Astrocyte of the hippocampus (primary cell): ENCODE data around the gene ASPG.

Experiments
- DNase-seq: peaks from one replicate; pipeline ENCODE4 v3.0.0; 2011; ENCODE audit warnings: low read depth, low spot score

The ASPG gene

DNA sequence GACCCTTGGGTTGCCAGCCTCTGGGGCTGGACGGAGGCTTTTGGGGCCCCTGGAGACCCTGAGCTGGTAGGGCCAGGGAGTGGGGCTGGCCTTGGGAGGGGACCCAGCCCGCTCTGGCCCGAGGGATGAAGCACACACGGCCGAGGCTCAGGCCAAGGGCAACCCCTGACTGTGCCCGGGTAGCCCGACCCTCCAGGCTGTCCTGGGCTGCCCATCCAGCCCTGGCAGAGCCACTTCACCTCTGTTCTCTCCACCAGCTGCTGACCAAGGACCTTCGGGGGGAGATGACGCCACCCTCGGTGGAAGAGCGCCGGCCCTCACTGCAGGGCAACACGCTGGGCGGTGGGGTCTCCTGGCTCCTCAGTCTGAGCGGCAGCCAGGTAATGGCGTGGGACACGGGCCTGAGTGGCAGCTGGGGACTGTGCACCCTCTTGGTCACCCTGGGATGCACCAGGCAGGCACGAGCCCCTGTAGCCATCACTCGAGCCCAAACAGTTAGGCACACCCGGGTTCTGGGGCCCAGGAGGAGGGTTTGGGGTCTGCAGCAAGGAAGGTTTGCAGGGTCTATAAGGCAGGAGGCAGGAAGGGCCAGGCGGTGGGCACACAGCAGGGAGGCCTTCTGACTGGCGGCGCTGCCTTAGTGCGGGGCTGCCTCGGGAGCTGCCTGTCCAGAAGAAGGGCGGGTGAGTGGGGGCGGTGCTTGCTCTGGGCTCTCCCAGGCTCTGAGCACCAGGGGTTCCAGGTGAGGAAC lies 19.7 kb downstream of the ASPG start:
- no peak for DNase-seq

DNA sequence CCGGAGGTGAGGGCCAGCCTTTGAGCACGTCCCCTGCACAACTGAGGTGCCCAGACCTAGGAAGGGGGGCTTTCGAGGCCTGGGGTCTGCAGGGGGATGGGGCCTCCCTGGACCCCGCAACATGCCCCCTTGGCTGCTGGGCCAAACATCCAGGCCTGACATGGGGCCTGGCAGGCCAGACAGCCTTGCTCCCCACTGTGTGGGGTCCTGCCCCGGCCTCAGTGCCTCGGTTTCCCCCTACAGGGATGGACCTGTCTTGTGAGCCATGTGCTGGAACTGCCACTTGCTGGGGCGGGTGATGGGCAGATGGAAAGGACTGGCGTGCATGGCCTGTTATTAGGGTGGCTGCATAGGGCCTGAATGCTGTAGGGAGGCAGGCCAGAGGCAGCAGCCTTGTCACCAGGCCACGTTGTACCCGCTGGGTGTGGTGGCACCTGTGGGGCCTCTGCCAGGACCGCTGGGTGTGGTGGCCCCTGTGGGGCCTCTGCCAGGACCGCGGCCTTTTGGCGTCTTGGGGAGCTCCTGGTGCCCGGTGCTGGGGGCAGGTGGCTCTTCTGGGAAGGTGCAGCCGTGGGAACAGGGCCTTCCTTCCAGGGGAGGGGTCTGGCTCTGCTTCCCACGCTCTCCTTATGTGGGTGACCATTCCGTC lies 20.4 kb downstream of the ASPG start:
- no peak for DNase-seq

DNA sequence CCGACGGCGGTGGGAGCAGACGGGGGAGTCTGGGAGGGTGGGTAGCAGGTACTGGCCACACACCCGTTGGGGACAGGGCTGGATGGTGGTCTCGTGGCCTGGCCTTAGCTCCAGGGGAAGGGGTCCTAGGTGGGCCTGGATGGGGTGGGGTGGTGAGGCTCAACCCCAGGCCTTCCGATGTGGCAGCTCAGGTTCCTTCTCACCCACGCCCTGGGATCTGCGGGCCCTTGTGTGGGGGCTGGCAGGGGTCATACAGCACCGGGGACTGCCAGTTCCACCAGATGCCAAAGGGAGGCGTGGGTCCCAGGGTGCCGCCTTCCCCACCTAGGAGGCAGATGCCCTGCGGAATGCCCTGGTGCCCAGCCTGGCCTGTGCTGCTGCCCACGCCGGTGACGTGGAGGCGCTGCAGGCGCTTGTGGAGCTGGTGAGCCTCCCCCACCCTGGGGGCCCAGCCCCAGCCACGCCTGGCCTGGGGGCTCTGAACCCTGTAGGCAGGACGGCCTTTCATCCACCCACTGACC lies 21.0 kb downstream of the ASPG start:
- DNase-seq: no peak

DNA sequence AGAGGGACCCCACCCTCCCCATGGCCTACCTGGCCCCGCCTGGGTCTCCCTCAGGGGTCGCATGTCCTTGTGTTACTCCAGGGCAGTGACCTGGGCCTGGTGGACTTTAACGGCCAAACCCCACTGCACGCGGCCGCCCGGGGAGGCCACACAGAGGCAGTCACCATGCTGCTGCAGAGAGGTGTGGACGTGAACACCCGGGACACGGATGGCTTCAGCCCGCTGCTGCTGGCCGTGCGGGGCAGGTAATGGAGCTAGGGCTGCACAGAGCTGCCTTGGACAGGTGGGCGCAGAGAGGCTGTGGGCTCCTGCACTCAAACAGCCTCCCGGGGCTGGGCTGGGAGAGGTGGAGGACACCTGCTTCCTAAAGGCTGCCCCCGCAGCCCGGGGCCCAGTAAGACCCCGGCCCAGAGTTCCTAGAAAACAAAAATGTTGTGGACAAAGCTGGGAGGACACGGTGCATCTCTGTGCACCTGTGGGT lies 21.6 kb downstream of the ASPG start:
- no peak for DNase-seq

DNA sequence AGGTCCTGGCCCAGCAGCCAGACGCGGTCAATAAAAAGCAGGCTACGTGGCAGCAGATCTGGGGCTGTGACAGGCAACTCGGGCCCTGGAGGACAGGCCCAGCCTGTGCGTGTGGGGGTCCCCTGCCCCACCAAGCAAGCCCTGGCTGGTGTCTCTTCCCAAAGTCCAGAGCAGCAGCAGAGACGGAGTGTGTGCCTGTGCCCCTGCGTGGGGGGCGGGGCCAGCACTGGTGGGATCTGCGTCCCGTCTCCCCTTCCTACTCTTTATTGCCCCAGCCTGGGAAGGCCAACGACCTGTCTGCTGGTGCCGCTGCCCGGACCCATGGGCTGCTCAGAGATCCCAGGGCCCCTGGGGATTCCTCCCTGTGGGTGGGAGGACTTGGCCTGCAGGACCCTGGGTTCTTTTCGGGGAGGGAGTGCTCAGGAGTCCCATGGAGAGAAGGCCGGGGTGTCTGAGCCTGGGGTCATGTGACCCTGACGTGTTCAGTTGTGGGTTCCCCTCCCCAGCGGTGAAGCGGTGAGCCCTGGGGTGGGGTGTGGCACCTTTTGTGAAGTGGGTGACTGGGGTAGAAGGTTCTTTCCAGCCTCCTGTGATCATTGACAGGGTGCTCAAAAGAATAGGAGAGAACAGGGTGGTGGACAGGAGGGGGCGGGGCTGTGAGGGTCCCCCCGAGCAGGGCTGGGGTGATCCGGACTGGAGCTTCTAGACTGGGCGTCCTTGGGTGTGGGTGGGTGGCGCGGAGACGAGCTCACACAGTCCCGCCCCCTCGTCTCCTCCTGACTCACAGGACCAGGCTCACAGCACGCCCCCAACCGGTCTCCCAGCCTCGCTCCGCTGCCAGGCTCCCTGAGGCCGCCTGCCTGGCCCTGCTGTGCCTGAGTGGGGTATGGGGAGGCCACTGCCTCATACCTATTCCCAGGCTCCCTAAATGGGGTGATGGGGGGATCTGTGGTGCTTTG lies 22.4 kb downstream of the ASPG start:
- DNase-seq: no peak

DNA sequence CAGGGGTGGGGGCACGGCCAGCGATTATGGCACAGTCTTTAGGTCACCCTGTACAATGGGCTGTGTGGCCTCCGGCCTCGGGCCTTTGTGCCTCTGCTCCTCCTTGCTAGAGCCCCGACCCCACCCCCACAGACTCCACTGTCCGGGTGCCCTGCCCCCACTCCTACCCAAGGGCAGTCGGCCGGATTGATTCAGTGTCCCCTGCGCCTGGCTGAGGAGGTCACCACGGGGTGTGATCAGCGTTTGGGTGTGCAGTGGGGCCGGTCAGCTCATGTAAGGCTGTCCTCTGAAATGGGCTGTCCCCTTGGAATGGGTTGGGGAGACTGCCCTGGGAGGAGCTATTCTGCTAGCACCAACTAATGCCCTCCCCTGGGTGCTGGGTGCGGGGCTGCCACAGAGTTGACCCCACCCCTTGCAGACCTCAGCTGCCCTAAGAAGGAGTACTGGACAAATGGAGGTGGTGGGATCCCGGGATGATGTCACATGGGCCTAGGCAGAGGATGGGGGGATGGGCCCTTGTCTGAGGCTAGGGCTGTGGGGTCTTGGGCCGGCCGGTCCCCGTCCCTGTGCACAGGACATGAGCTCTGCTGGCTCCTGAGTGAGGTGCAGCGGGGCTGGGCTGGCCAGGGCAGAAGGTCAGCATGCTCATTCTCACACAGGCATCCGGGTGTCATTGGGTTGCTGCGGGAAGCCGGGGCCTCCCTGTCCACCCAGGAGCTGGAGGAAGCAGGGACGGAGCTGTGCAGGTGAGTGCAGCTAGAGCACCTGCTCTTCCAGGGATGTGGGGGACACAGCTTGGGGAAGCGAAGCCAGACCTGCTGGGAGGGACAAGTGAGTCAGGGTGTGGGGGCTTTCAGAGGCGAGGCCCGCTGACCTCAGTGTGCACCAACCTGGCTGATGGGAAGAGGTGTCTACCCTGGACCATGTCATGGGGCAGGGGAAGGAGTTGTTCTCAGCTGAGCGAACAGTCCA lies 23.4 kb downstream of the ASPG start:
- no peak for DNase-seq

DNA sequence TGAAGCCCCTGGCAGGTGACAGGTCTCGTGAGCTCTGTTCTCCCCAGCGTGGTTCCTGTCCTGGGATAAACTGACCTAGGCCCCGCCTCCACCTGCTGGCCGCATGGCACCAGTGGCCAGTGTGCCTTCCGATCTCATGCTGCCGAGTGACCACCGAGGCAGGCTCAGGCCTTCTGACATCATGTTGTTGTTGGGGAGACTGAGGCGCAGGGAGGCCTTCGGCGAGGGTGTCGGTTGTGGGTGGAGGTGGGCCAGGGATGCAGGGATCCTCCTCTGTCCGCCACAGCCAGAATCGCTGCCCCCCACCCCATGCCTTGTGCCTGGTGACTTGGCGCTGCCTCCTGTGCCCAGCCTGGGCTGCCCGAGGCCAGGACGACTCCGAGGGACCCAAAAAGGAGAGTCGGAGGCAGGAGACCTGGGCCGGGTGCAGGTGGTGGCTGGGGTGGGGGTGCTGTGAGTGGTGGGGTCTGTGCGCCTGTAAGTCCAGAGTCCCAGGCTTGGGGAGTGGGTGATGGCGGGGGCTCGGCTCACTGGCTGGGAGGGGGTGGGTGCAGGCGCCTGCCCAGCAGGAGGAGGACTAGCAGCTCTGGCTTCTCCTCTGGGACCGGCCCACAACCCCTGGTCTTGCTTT lies 24.3 kb downstream of the ASPG start:
- DNase-seq: no peak

DNA sequence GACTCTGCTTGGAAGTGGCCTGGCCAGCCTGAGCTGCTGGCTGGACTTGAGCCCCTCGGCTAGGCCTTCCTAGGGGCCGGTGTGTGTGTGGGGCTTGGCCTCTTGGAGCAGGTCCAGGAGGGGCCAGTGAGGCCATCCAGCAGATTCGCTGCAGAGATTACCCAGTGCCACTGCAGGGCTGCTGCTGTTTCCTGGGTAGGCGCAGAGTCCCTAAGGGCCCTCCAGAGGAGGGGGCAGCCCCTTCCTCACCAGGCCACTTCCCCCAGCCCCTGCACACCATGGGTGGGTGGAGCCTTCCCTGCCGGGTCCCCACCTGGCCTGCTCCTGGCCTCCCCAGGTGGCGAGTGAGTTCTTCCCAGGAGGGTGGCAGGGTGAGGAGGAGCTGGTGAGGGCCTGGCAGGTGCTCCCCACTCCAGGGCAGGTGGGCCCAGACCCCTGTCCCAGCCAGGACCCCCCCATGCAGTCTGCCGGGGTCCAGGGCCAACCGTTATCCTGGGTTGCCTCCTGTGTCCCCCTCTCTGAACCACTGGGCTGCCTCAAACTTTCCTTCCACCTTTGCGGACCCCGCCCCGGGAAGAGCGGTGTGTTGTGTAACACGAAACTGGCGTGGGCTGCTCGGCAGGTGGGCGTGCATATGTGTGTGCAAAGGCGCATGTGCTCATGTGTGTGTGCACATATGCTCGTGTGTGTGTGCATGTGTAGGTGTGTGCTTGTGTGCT lies 25.1 kb downstream of the ASPG start:
- DNase-seq: no peak

DNA sequence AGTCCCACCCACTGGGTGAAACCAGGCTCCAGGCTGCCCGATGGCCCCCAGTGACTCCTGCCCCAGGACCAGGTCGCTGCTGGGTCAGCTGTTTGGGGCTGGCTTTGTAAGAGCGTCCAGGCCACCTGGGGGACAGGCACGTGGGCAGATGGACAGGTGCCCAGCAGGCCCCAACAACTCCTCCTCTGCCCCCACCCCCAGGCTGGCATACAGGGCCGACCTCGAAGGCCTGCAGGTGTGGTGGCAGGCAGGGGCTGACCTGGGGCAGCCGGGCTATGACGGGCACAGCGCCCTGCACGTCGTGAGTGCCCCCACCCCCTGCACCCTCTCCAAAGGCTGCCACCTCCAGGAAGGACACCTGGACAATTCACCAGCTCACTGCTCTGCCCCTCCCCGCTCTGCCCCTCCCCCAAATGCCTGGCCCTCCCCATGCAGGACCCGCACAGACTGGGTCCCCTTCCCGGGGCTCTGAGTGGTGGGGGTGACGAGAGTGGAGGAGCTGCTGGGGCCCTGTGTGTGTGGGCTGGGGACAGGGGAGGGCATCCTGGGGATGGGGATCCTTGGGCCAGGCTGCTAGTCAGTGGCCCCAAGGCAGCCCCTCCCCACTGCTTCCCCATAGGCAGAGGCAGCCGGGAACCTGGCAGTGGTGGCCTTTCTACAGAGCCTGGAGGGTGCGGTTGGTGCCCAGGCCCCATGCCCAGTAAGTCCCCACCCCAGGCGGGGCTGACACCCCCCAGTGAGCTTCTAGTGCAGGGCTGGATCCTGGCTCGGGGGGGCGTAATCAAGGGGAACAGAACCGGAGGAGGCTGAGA lies 26.0 kb downstream of the ASPG start:
- DNase-seq: no peak

DNA sequence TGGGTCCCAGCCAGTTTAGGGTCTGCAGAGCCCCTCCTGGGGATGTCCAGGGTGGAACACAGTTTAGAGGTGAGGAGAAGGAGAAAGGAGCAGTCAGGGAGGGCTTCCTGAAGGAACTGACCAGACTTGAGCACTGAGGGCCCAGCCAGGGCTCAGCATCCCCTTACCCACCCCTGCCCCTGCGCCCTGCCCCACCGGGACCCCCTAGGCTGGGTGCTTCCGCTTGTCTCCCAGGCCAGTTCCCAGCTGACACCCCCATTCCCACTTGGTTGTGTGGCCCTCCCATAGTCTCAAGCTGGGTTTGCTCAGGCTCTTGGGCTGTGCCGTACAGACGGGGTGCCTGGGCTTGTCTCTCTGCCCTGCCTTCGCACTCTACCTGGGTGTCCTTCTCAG lies 26.6 kb downstream of the ASPG start:
- no peak for DNase-seq

DNA sequence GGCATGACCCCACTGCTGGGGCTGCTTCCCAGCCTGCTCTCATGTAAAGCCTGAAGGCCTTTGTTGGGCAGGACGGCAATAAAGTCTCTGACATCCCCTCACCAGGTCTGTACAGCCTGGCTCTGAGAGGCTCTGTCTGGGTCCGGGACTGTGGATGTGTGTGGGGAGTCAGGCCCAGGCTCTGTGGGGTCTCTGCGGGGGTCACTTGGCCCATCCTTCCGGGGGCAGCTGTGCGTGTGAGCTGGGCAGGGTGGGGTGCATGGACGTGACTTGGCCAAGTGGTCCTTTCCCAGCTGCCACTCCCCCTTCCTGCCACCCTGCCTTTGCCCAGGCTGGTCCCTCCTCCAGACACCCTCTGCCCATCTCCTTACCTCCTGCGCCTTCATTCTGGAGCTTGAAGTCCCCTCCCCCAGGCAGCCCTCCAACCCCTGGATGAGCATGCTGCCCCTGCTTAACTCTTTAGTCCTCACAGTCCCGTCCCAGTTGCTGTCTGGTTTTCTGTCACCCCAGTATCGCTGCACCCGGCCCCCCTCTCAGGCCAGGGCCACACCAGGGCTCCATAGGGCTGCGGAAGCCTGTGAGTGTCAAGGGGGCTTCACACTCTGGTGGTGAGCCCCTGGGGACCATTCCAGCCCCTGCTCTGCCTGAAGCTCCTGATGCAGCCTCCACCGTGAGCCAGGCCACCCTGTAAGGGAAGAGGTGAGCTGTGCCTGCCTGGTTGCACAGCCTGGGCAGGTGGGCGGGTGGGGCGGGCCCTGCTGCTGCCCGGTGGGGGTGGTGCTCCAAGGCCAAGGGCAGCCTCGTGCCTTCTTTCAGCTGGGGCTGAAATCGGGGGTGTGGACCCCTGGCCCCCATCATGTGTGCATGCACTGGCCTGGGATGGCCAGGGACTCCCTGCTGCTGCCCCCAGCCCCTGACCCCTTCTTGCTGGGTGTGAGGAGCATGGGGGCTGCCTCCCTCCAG lies 27.4 kb downstream of the ASPG start:
- no peak for DNase-seq

DNA sequence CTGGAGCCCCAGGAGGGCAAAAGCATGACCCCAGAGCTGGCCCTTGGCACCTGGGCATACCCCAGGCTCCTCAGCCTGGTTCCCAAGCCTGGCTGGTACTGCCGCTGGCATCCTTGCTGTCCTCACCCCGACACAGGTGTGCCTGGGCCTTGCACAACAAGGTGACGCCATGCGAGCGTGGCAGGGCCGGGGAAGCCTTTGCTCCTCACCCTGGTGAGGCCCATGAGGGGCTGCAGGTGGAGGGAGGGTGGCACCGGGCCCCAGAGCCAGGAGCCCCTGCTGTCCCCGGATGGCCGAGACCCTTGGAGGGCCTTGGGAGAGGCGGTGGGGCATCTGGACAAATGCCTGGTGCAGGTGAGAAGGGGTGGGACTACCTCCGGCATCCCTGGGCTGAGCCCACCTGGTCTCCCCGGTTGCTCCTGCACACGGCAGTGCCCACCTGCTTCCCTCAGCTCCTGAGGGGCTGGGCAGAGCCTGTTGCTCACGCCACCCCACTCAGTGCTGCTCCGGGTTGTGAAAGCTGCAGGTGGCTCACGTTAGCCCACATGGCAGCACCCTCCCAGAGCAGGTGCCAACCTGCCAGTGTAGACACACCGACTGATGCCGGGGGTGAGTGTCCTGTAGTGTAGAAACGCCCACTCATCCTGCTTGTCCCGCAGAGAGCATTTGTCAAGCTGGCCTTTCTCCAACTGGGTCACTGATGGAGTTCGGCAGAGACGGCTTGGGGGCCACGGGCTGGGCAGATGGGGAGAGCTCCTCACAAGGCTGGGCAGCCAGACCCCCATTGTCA lies 28.3 kb downstream of the ASPG start:
- no peak for DNase-seq

DNA sequence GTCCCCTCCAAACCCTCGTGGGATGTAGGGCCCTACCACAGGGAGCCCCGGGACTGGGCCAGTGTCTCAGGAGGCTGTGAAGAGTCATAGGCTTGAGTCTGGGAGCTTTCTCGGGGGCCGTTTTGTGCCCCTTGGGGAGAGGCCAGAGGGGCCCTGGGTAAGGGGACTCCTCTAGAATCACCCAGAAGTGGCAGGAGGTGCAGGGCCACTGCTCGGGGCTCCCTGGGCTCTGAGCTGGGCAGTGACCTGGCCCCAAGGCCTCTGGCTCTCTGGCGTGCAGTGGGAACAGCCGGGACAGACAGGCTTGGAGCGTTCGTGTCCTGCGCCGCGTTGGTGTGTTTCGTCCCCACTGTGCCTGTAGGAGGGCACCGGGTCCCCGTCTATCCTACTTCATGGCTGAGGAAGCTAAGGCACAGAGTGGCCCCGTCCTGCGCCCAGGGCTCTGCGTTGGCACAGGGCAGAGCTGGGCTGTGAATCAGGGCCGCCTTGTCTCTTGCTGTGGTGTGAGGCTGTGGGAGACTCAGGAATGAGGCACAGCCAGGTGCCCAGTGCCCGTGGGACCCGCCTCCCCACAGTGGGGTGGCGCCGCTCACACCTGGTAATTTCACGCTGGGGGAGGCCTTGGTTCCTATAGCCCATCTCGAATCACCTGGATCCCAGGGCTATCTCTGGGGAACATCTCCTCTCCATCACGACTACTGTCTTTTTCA lies 29.1 kb downstream of the ASPG start:
- no peak for DNase-seq

DNA sequence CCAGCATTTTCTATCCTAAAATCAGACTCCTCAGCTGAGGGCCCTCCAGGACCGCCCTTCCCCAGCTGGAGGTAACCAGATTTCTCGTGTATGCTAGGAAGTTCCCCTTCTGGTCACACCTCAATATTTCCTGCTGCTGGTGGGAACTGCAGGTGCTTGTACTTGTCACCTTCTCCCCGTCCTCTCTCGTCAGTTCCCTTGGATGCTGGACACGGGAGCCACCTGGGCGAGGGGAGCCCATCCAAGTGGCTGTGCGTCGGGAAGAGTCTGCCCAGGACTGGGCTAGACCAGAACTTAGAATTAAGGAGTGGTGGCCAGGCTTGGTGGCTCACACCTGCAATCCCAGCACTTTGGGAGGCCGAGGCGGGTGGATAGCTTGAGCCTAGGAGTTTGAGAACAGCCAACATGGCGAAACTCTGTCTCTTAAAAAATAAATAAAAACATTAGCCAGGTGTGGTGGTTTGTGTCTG lies 29.7 kb downstream of the ASPG start:
- DNase-seq: no peak

DNA sequence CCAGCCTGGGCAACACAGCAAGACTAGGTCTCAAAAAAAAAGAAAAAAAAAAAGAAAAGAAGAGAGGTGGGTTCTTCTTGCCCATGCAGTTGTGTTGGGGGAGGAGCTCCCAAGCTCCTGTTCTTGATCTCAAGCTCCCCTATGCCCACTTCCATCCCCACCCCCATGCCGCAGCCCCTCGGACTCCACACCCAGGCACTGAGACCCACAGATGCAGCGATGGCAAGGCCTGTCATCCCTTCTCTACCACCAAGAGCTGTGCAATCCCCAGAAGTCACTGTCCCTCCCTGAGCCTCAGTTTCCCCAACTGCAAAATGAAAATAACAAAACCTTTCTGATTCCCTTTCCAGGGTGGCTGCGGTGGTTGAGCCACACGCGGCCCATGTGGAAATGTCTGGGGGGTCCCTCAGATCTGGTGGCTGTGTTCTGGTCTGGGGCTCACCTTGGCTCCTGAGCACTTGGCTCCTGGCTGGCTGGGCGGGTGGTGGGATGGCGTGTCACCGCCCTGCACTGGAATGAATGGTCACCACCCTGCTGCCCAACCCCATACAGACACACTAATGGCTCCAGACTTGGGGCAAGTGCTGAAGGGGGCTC lies 30.3 kb downstream of the ASPG start:
- DNase-seq: no peak
